Heart left ventricle (tissue), 13 donors: ENCODE measurements around the gene YPEL3.

Source experiments
- CTCF ChIP-seq, 12 donors: fragments of 200-600 bp; sonication (generic) in 4 of 12; IDR thresholded peaks; one replicate each; pipeline versions ENCODE4 v1.5.0 to v1.8.0; 2018 to 2022; ENCODE audit warnings: antibody characterized with exemption in 12 of 12, mild to moderate bottlenecking in 5 of 12
- POLR2A ChIP-seq, 2 donors: fragments of 450-650 bp; IDR thresholded peaks; one replicate each; pipeline ENCODE4 v1.6.1; 2017; ENCODE audit warnings: antibody characterized with exemption in 2 of 2, mild to moderate bottlenecking in 2 of 2, moderate library complexity in 2 of 2
- donor health status: ischemic (EF 13 %, LVEDD 7.1; RV severe dilation, severe dysfunction).
- donor health status: DM: no; HTN: yes; CAD: no.
- donor health status: DM: no; HTN: no; CAD: no.
- donor health status: ischemic (EF 25% LVEDD 6.9; RV normal size, moderate dysfunction).
- donor health status: ischemic (EF 25% LVEDD 5.7; RV mildly dilated, moderate dysfunction).
- donor health status: ischemic (EF 35%, LVEDD 5.7; RV mildly dilated, moderate dysfunction).
- donor health status: nonischemic (EF 11% LVEDD 7.7; RV severe dilation, severe dysfunction).
- donor health status: DM: yes; HTN: yes; CAD: no.
- donor health status: PGD.
- donor health status: ischemic (EF 29% LVEDD 5.4; RV normal size, mild dysfunction).
- donor health status: nonischemic (EF 23%, LVEDD 6.1; RV moderate dilation, normal function).

- TF ChIP-seq CTCF (IDR thresholded peaks at IDR 0.05) (no peak), POLR2A (IDR thresholded peaks at IDR 0.05) (no peak)
These were observed 7.0 kb downstream of the YPEL3 start for GRCh38 chr16:30088832-30089624.
